ENCODE data around the gene TBRG4. TPM values are rescaled to one million over a fixed set of nuclear protein-coding genes. Genes with fewer than 3 reads are reported as not detected.
"Not testable (repeated sequence)": the region's sequence is repeated elsewhere in the genome, so short reads cannot be mapped to it uniquely, and the experiment has no call there.

Gene TBRG4
- 113 and 125 TPM in 2 replicates for total RNA-seq (2014; rRNA removed; shearing (Covaris generic))
- polyA plus RNA-seq (2014; cell fraction: nucleus; rRNA removed) = 327 and 348 TPM in 2 replicates

- DNase-seq (ENCODE audit: extremely low read depth, low read depth) = peak; percentile 94
Measured at GRCh38 chr7:45111298-45112223, at the start of gene TBRG4. Gene TBRG4, minus strand, starts transcription at chr7:45111697. Its CDS starts 2,460 bp downstream, at chr7:45109237.

GRCh38 chr7:45161138-45161537 lies 49.6 kb upstream of the TBRG4 start:
- no peak for DNase-seq (ENCODE audit: extremely low read depth, low read depth)

- DNase-seq (ENCODE audit: extremely low read depth, low read depth) = no peak
Measured at GRCh38 chr7:45160417-45160881, 49.0 kb upstream of the TBRG4 start.

- no peak for DNase-seq (ENCODE audit: extremely low read depth, low read depth)
Measured at GRCh38 chr7:45159296-45159695, 47.8 kb upstream of the TBRG4 start.

GRCh38 chr7:45158471-45158870 lies 47.0 kb upstream of the TBRG4 start:
- no peak for DNase-seq (ENCODE audit: extremely low read depth, low read depth)

GRCh38 chr7:45157653-45158401 lies 46.3 kb upstream of the TBRG4 start, which contains the start of gene RAMP3:
Gene RAMP3, plus strand, starts transcription at chr7:45157791. Its CDS starts 38 bp downstream, at chr7:45157829.
- DNase-seq (ENCODE audit: extremely low read depth, low read depth) = no peak

GRCh38 chr7:45157286-45157652 lies 45.8 kb upstream of the TBRG4 start:
- no peak for DNase-seq (ENCODE audit: extremely low read depth, low read depth)

GRCh38 chr7:45156516-45157272 lies 45.2 kb upstream of the TBRG4 start:
- no peak for DNase-seq (ENCODE audit: extremely low read depth, low read depth)

- no peak for DNase-seq (ENCODE audit: extremely low read depth, low read depth)
Measured at GRCh38 chr7:45155941-45156340, 44.4 kb upstream of the TBRG4 start.

- no peak for DNase-seq (ENCODE audit: extremely low read depth, low read depth)
Measured at GRCh38 chr7:45155357-45155900, 43.9 kb upstream of the TBRG4 start.

GRCh38 chr7:45153861-45154260 lies 42.4 kb upstream of the TBRG4 start:
- DNase-seq (ENCODE audit: extremely low read depth, low read depth) = not testable (repeated sequence)

GRCh38 chr7:45153233-45153632 lies 41.7 kb upstream of the TBRG4 start:
- no peak for DNase-seq (ENCODE audit: extremely low read depth, low read depth)

- no peak for DNase-seq (ENCODE audit: extremely low read depth, low read depth)
Measured at GRCh38 chr7:45151967-45152366, 40.5 kb upstream of the TBRG4 start.

- DNase-seq (ENCODE audit: extremely low read depth, low read depth) = no peak
Measured at GRCh38 chr7:45151131-45151684, 39.7 kb upstream of the TBRG4 start.

GRCh38 chr7:45150199-45150598 lies 38.7 kb upstream of the TBRG4 start:
- DNase-seq (ENCODE audit: extremely low read depth, low read depth) = no peak

GRCh38 chr7:45149606-45150005 lies 38.1 kb upstream of the TBRG4 start:
- no peak for DNase-seq (ENCODE audit: extremely low read depth, low read depth)

GRCh38 chr7:45148653-45148973 lies 37.1 kb upstream of the TBRG4 start:
- DNase-seq (ENCODE audit: extremely low read depth, low read depth) = no peak

GRCh38 chr7:45147858-45148652 lies 36.6 kb upstream of the TBRG4 start:
- DNase-seq (ENCODE audit: extremely low read depth, low read depth) = no peak
